Activated CD4-positive, alpha-beta T cell treated with anti-CD3 and anti-CD28 coated beads, Interleukin-2, amount 50 U/mL, for 16 hours (primary cell): Measurements from ENCODE around the gene YBX2.
A peak's percentile ranks its signal among the peaks of the same experiment; 100 is the strongest.

Experiments
- DNase-seq: peaks from one replicate; pipeline ENCODE4 v3.0.0-alpha.2; 2020

The YBX2 gene

DNA sequence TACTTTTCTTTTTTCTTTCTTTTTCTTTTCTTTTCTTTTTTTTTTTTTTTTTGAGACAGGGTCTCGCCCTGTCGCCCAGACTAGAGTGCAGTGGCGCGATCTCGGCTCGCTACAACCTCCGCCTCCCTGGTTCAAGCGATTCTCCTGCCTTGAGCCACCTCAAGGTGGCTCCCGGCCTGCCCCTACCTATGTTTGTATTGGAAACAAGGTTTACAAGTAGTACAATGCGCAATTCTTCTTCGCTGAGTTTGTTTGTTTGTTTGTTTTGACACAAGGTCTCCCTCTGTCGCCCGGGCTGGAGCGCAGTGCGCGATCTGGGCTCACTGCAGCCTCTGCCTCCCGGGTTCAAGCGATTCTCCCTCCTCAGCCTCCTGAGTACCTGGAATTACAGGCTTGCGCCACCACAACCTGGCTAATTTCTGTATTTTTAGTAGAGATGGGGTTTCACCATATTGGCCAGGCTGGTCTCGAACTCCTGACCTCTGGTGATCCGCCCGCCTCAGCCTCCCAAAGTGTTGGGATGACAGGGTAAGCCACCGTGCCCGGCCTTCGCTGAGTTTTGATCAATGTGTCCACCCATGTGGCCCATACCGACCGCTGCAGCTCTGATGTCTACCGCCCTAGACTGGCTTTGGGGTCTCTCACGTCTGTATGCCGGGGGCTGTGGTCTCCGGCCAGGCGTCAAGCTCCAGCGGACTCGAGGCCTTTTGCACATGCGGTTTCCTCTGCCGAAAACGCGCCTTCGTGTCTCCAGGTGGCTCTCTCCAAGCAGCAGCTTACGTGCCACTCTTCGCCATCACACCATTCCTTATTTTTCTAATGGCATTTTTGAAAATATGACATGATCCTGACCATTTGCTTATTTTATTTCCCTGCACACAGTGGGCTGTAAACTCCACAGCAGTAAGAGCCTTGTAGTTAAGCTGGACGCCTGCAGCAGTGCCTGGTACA lies 1.1 kb upstream of the YBX2 start:
- no peak for DNase-seq

GRCh38 chr17:7293816-7294613 lies 424 bp downstream of the YBX2 start:
- DNase-seq = no peak

DNA sequence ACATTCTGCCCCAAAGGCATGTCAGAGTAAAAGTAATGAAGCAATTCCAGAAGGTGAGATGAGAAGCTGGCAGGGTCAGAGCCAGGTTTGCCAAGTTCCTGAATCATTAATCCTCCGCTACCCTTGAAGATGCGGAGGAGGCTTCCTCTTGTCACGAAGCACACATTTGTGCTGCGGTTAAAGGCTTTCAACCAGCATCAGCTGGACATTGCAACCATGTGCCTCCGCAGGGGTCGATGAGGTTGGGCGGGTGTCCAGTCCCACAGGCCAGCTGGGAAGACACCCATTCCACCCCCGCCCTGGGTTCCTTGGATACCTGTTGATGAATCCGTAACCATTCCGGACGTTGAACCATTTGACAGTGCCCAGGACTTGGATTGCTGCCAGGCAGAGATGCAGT lies 1.3 kb downstream of the YBX2 start:
- DNase-seq = no peak

GRCh38 chr17:7292729-7293128 lies 1.7 kb downstream of the YBX2 start:
- DNase-seq = no peak

GRCh38 chr17:7292194-7292593 lies 2.2 kb downstream of the YBX2 start:
- no peak for DNase-seq

DNA sequence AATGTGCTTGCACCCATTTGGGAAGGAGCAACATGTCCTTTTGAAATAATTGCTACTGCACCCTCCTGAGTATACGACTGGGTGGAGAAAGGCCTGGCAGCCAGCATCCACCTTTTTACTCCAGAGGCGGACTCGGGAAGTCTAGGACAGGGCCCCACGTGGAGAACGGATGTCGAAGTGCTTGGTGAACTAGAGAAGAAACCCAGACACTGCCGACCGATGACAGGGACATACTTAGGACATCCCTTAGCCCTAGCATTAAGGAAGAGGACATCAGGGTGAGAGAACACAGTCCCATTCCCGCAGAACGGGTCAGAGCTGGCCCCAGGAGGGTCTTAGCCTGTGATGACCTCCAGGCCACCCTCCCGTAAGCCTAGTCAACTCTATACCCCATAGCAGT lies 3.8 kb downstream of the YBX2 start:
- DNase-seq = no peak

DNA sequence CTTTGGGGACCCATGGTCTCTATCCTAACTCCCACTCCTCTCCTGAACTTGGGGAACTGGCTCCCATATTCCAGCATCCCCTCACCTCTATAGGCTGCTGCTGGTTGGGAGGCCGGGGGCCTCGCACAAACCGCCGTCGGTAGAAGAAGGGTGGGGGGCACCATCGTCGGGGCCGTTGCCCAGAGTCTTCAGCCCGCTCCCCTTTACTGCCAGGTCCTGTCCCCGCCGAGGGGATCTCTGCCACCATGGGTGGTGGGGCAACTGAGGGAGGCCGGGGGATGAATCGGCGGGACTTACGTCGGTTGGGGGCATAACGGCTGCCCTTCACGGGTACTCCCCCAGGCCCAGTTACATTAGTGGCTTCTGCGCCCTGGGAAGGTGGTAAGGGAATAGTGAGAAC lies 4.3 kb downstream of the YBX2 start:
- no peak for DNase-seq

DNA sequence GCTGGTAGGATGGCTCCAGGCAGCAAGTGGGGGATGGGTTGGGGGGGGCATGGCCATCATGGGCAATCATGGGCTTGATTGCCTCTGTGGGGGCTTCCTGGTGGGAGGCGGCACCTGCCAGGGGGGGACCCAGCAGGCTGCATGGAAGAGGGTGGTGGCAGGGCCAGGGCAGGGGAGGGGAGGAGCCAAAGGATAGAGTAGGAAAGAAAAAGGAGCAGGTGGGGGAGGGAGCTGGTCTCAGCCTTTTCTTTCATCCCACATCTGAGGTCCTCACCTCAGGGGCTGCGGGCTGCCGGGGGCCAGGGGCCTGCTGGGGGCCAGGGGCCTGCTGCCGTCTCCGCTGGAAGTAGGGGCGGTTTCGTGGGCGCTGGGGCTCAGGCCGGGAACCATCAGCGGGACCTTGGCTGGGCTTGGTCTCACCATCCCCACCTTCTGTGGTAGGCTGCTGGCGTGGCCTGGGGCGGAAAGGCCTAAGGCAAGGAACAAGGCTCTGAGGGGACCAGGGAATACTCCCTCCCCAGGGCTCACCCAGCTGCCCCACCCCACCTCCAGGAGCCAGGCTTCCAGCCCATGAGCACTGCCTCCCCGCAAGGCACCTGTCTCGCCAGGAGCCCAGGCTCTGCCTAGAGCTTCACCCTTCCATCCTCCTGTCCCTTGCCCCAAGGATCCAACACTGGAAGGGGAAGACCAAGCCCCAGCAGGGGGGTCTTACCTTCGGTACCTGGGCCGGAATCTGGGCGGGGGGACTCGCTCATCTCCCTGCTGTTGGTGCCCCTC lies 5.0 kb downstream of the YBX2 start:
- no peak for DNase-seq

DNA sequence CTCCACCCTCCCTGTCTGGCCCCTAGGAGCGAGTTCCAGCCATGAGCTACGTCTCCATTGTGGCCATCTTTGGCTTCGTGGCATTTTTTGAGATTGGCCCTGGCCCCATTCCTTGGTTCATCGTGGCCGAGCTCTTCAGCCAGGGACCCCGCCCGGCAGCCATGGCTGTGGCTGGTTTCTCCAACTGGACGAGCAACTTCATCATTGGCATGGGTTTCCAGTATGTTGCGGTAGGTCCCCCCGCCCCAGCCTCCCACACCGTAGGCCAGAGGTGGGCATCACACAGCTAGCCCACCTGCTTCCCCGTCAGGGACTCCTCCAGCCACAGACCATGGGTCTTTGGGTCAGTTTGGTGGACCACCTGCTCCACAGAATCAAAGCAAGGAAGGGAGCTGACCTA lies 8.8 kb downstream of the YBX2 start:
- DNase-seq = no peak

GRCh38 chr17:7284911-7285310 lies 9.5 kb downstream of the YBX2 start:
- no peak for DNase-seq

DNA sequence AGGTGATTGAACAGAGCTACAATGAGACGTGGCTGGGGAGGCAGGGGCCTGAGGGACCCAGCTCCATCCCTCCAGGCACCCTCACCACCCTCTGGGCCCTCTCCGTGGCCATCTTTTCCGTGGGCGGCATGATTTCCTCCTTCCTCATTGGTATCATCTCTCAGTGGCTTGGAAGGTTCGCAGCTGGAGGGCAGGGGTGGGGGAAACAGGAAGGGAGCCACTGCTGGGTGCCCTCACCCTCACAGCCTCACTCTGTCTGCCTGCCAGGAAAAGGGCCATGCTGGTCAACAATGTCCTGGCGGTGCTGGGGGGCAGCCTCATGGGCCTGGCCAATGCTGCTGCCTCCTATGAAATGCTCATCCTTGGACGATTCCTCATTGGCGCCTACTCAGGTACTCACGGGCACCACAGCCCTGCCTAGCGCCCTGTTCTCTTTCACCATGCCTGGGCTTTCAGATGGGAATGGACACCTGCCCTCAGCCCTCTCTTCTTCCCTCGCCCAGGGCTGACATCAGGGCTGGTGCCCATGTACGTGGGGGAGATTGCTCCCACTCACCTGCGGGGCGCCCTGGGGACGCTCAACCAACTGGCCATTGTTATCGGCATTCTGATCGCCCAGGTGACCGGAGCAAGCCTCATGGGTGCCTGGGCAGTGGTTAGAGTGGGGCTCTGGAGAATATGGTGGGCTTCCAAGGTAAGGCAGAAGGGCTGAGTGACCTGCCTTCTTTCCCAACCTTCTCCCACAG lies 10.8 kb downstream of the YBX2 start:
- no peak for DNase-seq

DNA sequence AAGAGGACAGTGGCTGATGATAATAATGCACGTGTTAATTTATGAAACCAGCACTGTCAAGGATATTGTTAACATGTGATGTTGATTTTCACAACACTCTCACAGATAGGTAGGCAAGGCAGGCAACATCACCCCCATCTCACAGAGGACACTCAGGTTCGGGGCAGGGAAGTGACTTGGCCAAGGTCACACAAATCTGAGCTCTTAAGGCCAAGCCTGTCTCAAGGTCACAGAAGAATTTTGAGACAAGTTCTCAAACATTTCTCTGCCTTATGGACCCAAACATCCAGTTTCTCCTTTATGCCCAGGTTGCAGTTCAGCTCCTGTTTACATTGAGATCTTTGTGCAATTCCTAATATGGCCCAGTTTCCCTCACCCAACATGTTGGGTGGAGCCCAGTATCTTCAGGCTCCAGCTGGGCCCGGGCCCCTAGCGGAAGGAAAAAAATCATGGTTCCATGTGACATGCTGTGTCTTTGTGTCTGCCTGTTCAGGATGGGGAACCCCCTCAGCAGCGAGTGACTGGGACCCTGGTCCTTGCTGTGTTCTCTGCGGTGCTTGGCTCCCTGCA lies 11.6 kb downstream of the YBX2 start:
- no peak for DNase-seq

GRCh38 chr17:7281953-7282751 lies 12.3 kb downstream of the YBX2 start:
- DNase-seq = no peak

DNA sequence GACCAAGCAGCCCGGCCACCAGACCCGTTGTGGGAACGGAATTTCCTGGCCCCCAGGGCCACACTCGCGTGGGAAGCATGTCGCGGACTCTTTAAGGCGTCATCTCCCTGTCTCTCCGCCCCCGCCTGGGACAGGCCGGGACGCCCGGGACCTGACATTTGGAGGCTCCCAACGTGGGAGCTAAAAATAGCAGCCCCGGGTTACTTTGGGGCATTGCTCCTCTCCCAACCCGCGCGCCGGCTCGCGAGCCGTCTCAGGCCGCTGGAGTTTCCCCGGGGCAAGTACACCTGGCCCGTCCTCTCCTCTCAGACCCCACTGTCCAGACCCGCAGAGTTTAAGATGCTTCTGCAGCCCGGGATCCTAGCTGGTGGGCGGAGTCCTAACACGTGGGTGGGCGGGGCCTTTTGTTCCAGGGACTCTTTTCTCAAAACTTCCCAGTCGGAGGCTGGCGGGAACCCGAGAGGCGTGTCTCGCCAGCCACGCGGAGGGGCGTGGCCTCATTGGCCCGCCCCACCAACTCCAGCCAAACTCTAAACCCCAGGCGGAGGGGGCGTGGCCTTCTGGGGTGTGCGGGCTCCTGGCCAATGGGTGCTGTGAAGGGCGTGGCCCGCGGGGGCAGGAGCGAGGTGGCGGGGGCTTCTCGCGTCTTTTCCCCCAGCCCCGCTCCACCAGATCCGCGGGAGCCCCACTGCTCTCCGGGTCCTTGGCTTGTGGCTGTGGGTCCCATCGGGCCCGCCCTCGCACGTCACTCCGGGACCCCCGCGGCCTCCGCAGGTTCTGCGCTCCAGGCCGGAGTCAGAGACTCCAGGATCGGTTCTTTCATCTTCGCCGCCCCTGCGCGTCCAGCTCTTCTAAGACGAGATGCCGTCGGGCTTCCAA lies 13.1 kb downstream of the YBX2 start, which contains the start of gene SLC2A4:
Gene SLC2A4, plus strand, starts transcription at position 645 of the 879 bp plus-strand sequence. Its CDS starts 217 bp downstream, at position 862.
- DNase-seq = peak; percentile 90

DNA sequence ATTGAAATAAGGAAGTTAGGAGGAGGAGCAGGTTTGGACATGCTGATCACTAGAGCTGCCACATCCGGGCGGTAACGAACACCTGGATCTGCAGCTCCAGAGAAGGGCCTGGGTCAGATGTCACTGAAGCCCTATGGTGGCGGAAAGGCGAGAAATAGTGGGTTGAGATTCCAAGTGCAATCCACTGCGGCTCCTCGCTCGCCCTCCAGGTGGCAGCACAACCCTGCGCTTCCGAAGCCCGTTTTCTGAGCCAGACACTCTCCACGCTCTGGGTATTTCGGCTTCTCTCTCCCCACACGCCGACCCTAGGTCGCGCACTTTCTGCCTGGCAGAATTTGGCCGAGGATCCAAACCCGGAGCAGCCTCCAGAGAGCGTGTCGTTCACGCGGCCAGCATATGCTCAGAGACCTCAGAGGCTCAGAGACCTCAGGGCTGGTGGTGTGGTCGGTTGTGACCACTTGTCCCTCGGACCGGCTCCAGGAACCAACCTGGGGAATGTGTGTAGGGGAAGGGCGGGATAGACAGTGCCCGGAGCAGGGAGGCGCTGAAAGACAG lies 13.8 kb downstream of the YBX2 start:
- peak; percentile 82 for DNase-seq

GRCh38 chr17:7279448-7279847 lies 15.0 kb downstream of the YBX2 start:
- DNase-seq = no peak

DNA sequence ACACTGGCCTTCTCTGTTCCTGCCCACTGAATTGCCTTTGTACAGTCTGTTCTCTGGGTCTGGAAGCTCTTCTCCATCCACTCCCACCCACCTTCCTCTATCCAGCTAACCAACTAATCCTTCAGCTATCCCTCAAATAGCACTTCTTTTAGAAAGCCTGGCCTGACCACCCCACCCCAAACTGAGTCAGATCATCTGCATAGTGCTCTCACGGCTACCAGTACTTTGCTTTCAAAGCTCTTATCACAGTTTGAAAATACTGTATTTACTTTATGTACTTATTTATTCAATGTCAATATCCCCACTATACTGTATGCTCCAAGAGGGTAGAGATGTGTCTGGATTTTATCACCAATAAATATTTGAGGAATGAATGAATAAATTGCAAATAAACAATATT lies 27.7 kb downstream of the YBX2 start:
- no peak for DNase-seq

GRCh38 chr17:7263801-7264078 lies 30.7 kb downstream of the YBX2 start:
- no peak for DNase-seq

- no peak for DNase-seq
Observed at GRCh38 chr17:7262935-7263800, 31.3 kb downstream of the YBX2 start.
